GM10266 (cell line): ENCODE measurements around the gene FREM2.

ENCODE experiments used
- DNase-seq: peaks from one replicate; pipeline ENCODE4 v3.0.0; 2012; ENCODE audit errors: extremely low spot score
- CTCF ChIP-seq: IDR thresholded peaks from 2 replicates; pipeline ENCODE4 v1.5.1; 2012; ENCODE audit warnings: mild to moderate bottlenecking, low read depth; ENCODE audit not compliant: control insufficient read depth, insufficient read depth; ENCODE audit errors: missing control alignments

The FREM2 gene

GRCh38 chr13:38850868-38851626 is 164.2 kb downstream of the FREM2 start:
- no peak for DNase-seq
- TF ChIP-seq CTCF: no peak

GRCh38 chr13:38854226-38854625 is 167.3 kb downstream of the FREM2 start:
- TF ChIP-seq CTCF: no peak
- DNase-seq: no peak

- TF ChIP-seq CTCF: no peak
- DNase-seq: no peak
Measured at GRCh38 chr13:38856065-38856464, 169.2 kb downstream of the FREM2 start.

GRCh38 chr13:38862443-38862842 is 175.6 kb downstream of the FREM2 start:
- no peak for TF ChIP-seq CTCF
- DNase-seq: no peak

GRCh38 chr13:38863536-38863935 is 176.7 kb downstream of the FREM2 start:
- no peak for TF ChIP-seq CTCF
- no peak for DNase-seq

GRCh38 chr13:38866649-38867048 is 179.8 kb downstream of the FREM2 start:
- TF ChIP-seq CTCF: no peak
- DNase-seq: no peak

- TF ChIP-seq CTCF: no peak
- no peak for DNase-seq
Measured at GRCh38 chr13:38868399-38868798, 181.5 kb downstream of the FREM2 start.
